Tibial nerve (tissue), 4 donors: Measurements from ENCODE around the gene MIER2. TPM values are rescaled to one million over a fixed set of nuclear protein-coding genes. Genes with fewer than 3 reads are reported as not detected.
A peak's percentile ranks its signal among the peaks of the same experiment; 100 is the strongest.

ENCODE experiments used
- DNase-seq, 2 donors: peaks; one replicate each; pipeline ENCODE4 v3.0.0-alpha.2; 2019; ENCODE audit warnings: low spot score in 2 of 2
- H3K27ac ChIP-seq, 4 donors: fragments of 200-600 bp; sonication (generic) in 3 of 4; one replicate each; pipeline ENCODE4 v1.5.1; 2017 to 2019; ENCODE audit warnings: mild to moderate bottlenecking in 1 of 4
- H3K27me3 ChIP-seq, 2 donors: fragments of 200-600 bp; sonication (generic) in 1 of 2; one replicate each; pipeline versions ENCODE4 v1.5.1 to v1.6.0; 2017 to 2019
- H3K36me3 ChIP-seq, 3 donors: fragments of 200-600 bp; sonication (generic); one replicate each; pipeline ENCODE4 v1.5.1; 2018 to 2019
- H3K4me1 ChIP-seq, 4 donors: fragments of 200-600 bp; sonication (generic) in 3 of 4; one replicate each; pipeline ENCODE4 v1.5.1; 2017 to 2019
- H3K4me3 ChIP-seq, 4 donors: fragments of 200-600 bp; sonication (generic) in 3 of 4; one replicate each; pipeline ENCODE4 v1.5.1; 2017 to 2019; ENCODE audit warnings: mild to moderate bottlenecking in 1 of 4, moderate library complexity in 1 of 4
- H3K9me3 ChIP-seq, 4 donors: fragments of 200-600 bp; sonication (generic) in 3 of 4; one replicate each; pipeline ENCODE4 v1.5.1; 2017 to 2019
- EP300 ChIP-seq, 2 donors: sonication (generic); formaldehyde crosslinking; IDR thresholded peaks; one replicate each; pipeline ENCODE4 v1.6.1; 2017; ENCODE audit warnings: antibody characterized with exemption in 2 of 2, mild to moderate bottlenecking in 1 of 2
- POLR2A ChIP-seq, 2 donors: fragments of 450-650 bp; IDR thresholded peaks; one replicate each; pipeline ENCODE4 v1.6.1; 2017; ENCODE audit warnings: antibody characterized with exemption in 2 of 2, mild to moderate bottlenecking in 2 of 2, moderate library complexity in 2 of 2
- WGBS, 2 donors: methylation state at CpG; one replicate each; pipeline ENCODE4 v1.1.5; 2018; 5-methylcytosine and 5-hydroxymethylcytosine counted together
- total RNA-seq, 4 donors: library from RNA; depleted of rRNA; stranded (reverse); fragments of >200 nt; gene quantifications; one replicate each; pipeline ENCODE4 v1.1.0, GENCODE V29; 2016
- TF ChIP-seq, protein P1 (sequence below), 5 experiments: fragments of 200-600 bp in 3 of 5; fragments of 450-650 bp in 2 of 5; sonication (generic) in 3 of 5; IDR thresholded peaks; one replicate each; pipeline ENCODE4 v1.5.1; 2016 to 2019; ENCODE audit warnings: antibody characterized with exemption in 5 of 5, mild to moderate bottlenecking in 3 of 5, moderate library complexity in 2 of 5

MIER2 gene
- total RNA-seq, 4 donors from 2014 or later = 17.8 to 20.7 (median 19.1) TPM

DNA sequence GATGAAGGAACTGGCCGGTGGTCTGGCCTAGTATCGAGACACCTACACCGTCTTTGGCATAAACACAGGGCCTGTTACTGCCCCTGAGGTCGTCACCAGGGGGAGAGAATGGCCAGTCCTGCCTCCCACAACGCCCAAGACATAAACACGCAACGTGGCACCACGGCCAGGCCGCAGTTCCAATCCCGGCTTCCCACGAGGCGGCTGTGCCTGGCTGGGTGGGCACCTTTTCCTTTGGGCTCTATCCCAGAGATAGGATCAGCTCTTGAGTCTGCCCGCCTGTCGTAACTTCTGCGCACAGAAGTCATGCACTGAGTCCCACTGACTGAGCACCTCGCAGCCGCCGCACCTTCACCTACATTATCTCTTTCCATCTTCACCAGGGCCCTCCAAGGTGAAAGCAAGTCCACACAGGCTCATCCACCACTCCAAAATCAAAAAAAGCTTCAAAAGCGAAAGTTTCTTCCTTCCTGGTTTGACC is 1.1 kb downstream of the MIER2 start:
- no peak for DNase-seq
- WGBS, 2 donors = 49 to 50% methylated on average over 19 of the region's 19 CpGs

GRCh38 chr19:342801-343421 is 1.7 kb downstream of the MIER2 start:
- no peaks in the 10 kb centered on the region for H3K9me3 ChIP-seq
- peak overlapping the region in 3 of 4 donors; percentile 75 to 83 (median 76) for H3K27ac ChIP-seq
- DNase-seq = peak; percentile 23 to 78
- H3K36me3 ChIP-seq = peaks cover 0 to 18% (median 0%) of the 10 kb centered on the region in 3 donors
- H3K4me3 ChIP-seq = peak overlapping the region in 3 of 4 donors; percentile 63 to 89 (median 69)
- peaks cover 0 to 45% (median 14%) of the 10 kb centered on the region in 4 donors for H3K4me1 ChIP-seq
- 18 to 36% methylated on average over 8 to 13 of the region's 14 CpGs for WGBS, 2 donors
- TF ChIP-seq EP300 (IDR thresholded peaks at IDR 0.05) (peak in 1 of 2 donors; percentile 47), POLR2A (IDR thresholded peaks at IDR 0.05) (no peak)
- H3K27me3 ChIP-seq = no peaks in the 10 kb centered on the region

More for the DNA sequence above, 1.1 kb downstream of the MIER2 start:
- Histone ChIP-seq H3K27me3 (no peaks in the 10 kb centered on the region), H3K27ac (peak overlapping the region in 3 of 4 donors; percentile 75 to 83 (median 76)), H3K36me3 (peaks cover 0 to 18% (median 0%) of the 10 kb centered on the region in 3 donors), H3K4me3 (peak overlapping the region; percentile 63 to 97 (median 79)), H3K4me1 (peaks cover 0 to 45% (median 14%) of the 10 kb centered on the region in 4 donors), H3K9me3 (no peaks in the 10 kb centered on the region)
- no peak for TF ChIP-seq EP300 (IDR thresholded peaks at IDR 0.05)
- TF ChIP-seq POLR2A (IDR thresholded peaks at IDR 0.05) = no peak
- TF ChIP-seq, protein P1, sequence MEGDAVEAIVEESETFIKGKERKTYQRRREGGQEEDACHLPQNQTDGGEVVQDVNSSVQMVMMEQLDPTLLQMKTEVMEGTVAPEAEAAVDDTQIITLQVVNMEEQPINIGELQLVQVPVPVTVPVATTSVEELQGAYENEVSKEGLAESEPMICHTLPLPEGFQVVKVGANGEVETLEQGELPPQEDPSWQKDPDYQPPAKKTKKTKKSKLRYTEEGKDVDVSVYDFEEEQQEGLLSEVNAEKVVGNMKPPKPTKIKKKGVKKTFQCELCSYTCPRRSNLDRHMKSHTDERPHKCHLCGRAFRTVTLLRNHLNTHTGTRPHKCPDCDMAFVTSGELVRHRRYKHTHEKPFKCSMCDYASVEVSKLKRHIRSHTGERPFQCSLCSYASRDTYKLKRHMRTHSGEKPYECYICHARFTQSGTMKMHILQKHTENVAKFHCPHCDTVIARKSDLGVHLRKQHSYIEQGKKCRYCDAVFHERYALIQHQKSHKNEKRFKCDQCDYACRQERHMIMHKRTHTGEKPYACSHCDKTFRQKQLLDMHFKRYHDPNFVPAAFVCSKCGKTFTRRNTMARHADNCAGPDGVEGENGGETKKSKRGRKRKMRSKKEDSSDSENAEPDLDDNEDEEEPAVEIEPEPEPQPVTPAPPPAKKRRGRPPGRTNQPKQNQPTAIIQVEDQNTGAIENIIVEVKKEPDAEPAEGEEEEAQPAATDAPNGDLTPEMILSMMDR (IDR thresholded peaks at IDR 0.05) = no peak

DNA sequence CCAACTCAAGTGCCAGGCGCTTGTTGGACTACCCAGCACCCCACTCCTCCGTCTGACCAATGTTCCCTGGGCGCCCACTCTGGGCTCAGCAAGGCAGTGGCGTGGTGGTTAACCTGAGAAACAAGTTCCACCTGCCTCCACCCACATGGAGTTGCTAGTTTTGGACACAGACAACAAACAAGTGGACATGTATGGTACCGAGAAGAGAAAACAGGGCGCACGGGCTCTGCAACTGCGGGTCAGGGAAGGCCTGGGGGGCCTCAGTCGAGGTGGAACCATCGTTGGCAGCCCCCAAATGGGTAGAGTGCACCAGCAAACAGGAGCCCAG is 2.5 kb downstream of the MIER2 start:
- TF ChIP-seq EP300 (IDR thresholded peaks at IDR 0.05) (no peak), POLR2A (IDR thresholded peaks at IDR 0.05) (no peak)
- TF ChIP-seq, protein P1 (IDR thresholded peaks at IDR 0.05) = no peak
- 77 to 84% methylated on average over 10 of the region's 10 CpGs for WGBS, 2 donors
- peak overlapping the region in 2 of 4 donors; percentile 63 to 89 for H3K4me3 ChIP-seq

GRCh38 chr19:341386-342127 is 3.0 kb downstream of the MIER2 start:
- Histone ChIP-seq H3K4me3 (no peak overlapping the region), H3K27ac (peak overlapping the region in 2 of 4 donors; percentile 75 to 83), H3K9me3 (no peaks in the 10 kb centered on the region), H3K4me1 (peaks cover 0 to 47% (median 14%) of the 10 kb centered on the region in 4 donors), H3K36me3 (peaks cover 0 to 18% (median 0%) of the 10 kb centered on the region in 3 donors), H3K27me3 (no peaks in the 10 kb centered on the region)
- DNase-seq = no peak
- 54 to 71% methylated on average over 12 of the region's 12 CpGs for WGBS, 2 donors
- TF ChIP-seq, protein P1 (IDR thresholded peaks at IDR 0.05) = no peak
- TF ChIP-seq EP300 (IDR thresholded peaks at IDR 0.05) = no peak
- TF ChIP-seq POLR2A (IDR thresholded peaks at IDR 0.05) = no peak

More for the DNA sequence above, 2.5 kb downstream of the MIER2 start:
- Histone ChIP-seq H3K9me3 (no peaks in the 10 kb centered on the region), H3K27ac (peak overlapping the region in 2 of 4 donors; percentile 75 to 83), H3K36me3 (peaks cover 0 to 18% (median 0%) of the 10 kb centered on the region in 3 donors), H3K4me1 (peaks cover 0 to 45% (median 14%) of the 10 kb centered on the region in 4 donors), H3K27me3 (no peaks in the 10 kb centered on the region)
- no peak for DNase-seq

- TF ChIP-seq POLR2A (IDR thresholded peaks at IDR 0.05) (no peak), EP300 (IDR thresholded peaks at IDR 0.05) (no peak)
- TF ChIP-seq, protein P1 (IDR thresholded peaks at IDR 0.05) = no peak
- 73 to 80% methylated on average over 15 of the region's 15 CpGs for WGBS, 2 donors
These were observed 3.8 kb downstream of the MIER2 start for GRCh38 chr19:340620-341385.

More at GRCh38 chr19:340620-341385, 3.8 kb downstream of the MIER2 start:
- no peak for DNase-seq
- H3K4me1 ChIP-seq = peaks cover 0 to 54% (median 17%) of the 10 kb centered on the region in 4 donors
- no peak overlapping the region for H3K27ac ChIP-seq
- no peaks in the 10 kb centered on the region for H3K27me3 ChIP-seq
- no peaks in the 10 kb centered on the region for H3K9me3 ChIP-seq
- no peak overlapping the region for H3K4me3 ChIP-seq
- H3K36me3 ChIP-seq = peaks cover 0 to 19% (median 0%) of the 10 kb centered on the region in 3 donors
